GM12878 (cell line): ENCODE data around the gene THRAP3. TPM values are rescaled to one million over a fixed set of nuclear protein-coding genes. Genes with fewer than 3 reads are reported as not detected.

Experiments
- ATAC-seq: fragments of 200-7000 bp; cut with Tn5 transposase; 3 replicates; pipeline ENCODE4 v1.9.1; 2020; ENCODE audit warnings: mild to moderate bottlenecking, moderate library complexity
- BruUV-seq: library from RNA; stranded (reverse); fragments of 400-500 nt; replicated peaks from 2 replicates; lab custom pipeline; 2021; lab: Mats Ljungman, UMichigan
- CTCF ChIA-PET: fragments of 300-600 bp; sonication (Branson Sonifier 250); formaldehyde crosslinking; extraction: SDS; loops from one replicate; lab custom pipeline; 2021; ENCODE audit warnings: inconsistent platforms; lab: Yijun Ruan, JAX
- POLR2A ChIA-PET: fragments of 350-600 bp; formaldehyde crosslinking; extraction: SDS; loops from one replicate; lab custom pipeline; 2021; ENCODE audit warnings: inconsistent platforms; lab: Charles Lee
- RAD21 ChIA-PET: fragments of 300-600 bp; sonication (Branson Sonifier 250); formaldehyde crosslinking; loops from one replicate; lab custom pipeline; 2023; ENCODE audit warnings: antibody characterized with exemption; ENCODE audit not compliant: unreplicated experiment; lab: Charles Lee
- SMC1A ChIA-PET: fragments of 300-600 bp; sonication (Branson Sonifier 250); formaldehyde crosslinking; loops from one replicate; lab custom pipeline; 2023; ENCODE audit not compliant: unreplicated experiment, uncharacterized antibody; lab: Charles Lee
- DNase-seq: peaks from one replicate; pipeline ENCODE4 v3.0.0-alpha.2; 2011; ENCODE audit warnings: low read depth, low spot score
- FAIRE-seq: peaks from 3 replicates; lab custom pipeline; 2011; peaks lifted over from hg19 to GRCh38; lab: Jason Lieb, UNC
- H2AFZ ChIP-seq: 2 replicates; pipeline ENCODE4 v1.6.0; 2011; ENCODE audit warnings: low read depth, low read length, control low read depth; ENCODE audit not compliant: control insufficient read depth
- H3K27ac ChIP-seq: 2 replicates; pipeline ENCODE4 v1.5.1; 2011; ENCODE audit warnings: control low read depth; ENCODE audit not compliant: control insufficient read depth, insufficient read depth
- H3K27me3 ChIP-seq, 2 experiments: replicated peaks in 1 of 2; 2 replicates each; pipeline versions ENCODE4 v1.6.0 to v1.6.1; 2011; ENCODE audit warnings: low read length in 1 of 2; ENCODE audit not compliant: control insufficient read depth in 2 of 2, insufficient read depth in 2 of 2
- H3K36me3 ChIP-seq, 2 experiments: 2 replicates each; pipeline ENCODE4 v1.5.1; 2011; ENCODE audit warnings: low read length in 1 of 2; ENCODE audit not compliant: control insufficient read depth in 2 of 2, insufficient read depth in 2 of 2
- H3K4me1 ChIP-seq: 2 replicates; pipeline ENCODE4 v1.6.1; 2011; ENCODE audit warnings: mild to moderate bottlenecking, low read length, moderate library complexity, mixed read lengths; ENCODE audit not compliant: control insufficient read depth, insufficient read depth
- H3K4me2 ChIP-seq: 2 replicates; pipeline ENCODE4 v1.6.0; 2011; ENCODE audit warnings: control low read depth; ENCODE audit not compliant: control insufficient read depth, insufficient read depth
- H3K4me3 ChIP-seq: fragments of 200-600 bp; sonication (generic); 2 replicates; pipeline ENCODE4 v1.5.1; 2016
- H3K79me2 ChIP-seq: 2 replicates; pipeline ENCODE4 v1.6.0; 2011; ENCODE audit warnings: low read length; ENCODE audit not compliant: control insufficient read depth, insufficient read depth
- H3K9ac ChIP-seq: 2 replicates; pipeline ENCODE4 v1.8.0; 2011; ENCODE audit warnings: low read length, control low read depth, mixed read lengths; ENCODE audit not compliant: control insufficient read depth, insufficient read depth
- H3K9me3 ChIP-seq: replicated peaks from 3 replicates; pipeline ENCODE4 v1.5.1; 2011; ENCODE audit warnings: mild to moderate bottlenecking, low read length; ENCODE audit not compliant: control insufficient read depth, insufficient read depth
- H4K20me1 ChIP-seq: 2 replicates; pipeline ENCODE4 v1.6.0; 2011; ENCODE audit not compliant: control insufficient read depth, insufficient read depth
- CREB1 ChIP-seq: IDR thresholded peaks from 2 replicates; pipeline ENCODE4 v1.6.1; 2012; ENCODE audit warnings: low read depth, mild to moderate bottlenecking, inconsistent platforms
- EGR1 ChIP-seq, 2 experiments: IDR thresholded peaks; 1 replicate in 1 of 2; 2 replicates in 1 of 2; pipeline ENCODE4 v1.6.1; 2011 to 2012; ENCODE audit warnings: low read depth in 2 of 2, low read length in 2 of 2, borderline replicate concordance in 1 of 2, mild to moderate bottlenecking in 1 of 2, moderate library complexity in 1 of 2
- IKZF1 ChIP-seq: fragments of 450-650 bp; conservative IDR thresholded peaks from 2 replicates; pipeline ENCODE4 v1.6.1; 2017; ENCODE audit warnings: antibody characterized with exemption, mild to moderate bottlenecking
- JUNB ChIP-seq: IDR thresholded peaks from 2 replicates; pipeline ENCODE4 v1.6.1; 2016; ENCODE audit warnings: antibody characterized with exemption, mild to moderate bottlenecking
- MTA2 ChIP-seq: fragments of 450-650 bp; IDR thresholded peaks from 2 replicates; pipeline ENCODE4 v1.6.1; 2016; ENCODE audit warnings: low read depth, mild to moderate bottlenecking, moderate library complexity
- MTA3 ChIP-seq: IDR thresholded peaks from 2 replicates; pipeline ENCODE4 v1.6.1; 2012; ENCODE audit warnings: low read length, inconsistent platforms, borderline replicate concordance
- NKRF ChIP-seq: fragments of 450-650 bp; conservative IDR thresholded peaks from 2 replicates; pipeline ENCODE4 v1.6.1; 2017; ENCODE audit warnings: mild to moderate bottlenecking, moderate library complexity
- NR2F1 ChIP-seq: fragments of 450-650 bp; conservative IDR thresholded peaks from 2 replicates; pipeline ENCODE4 v1.6.1; 2017; ENCODE audit warnings: mild to moderate bottlenecking
- PML ChIP-seq: IDR thresholded peaks from 2 replicates; pipeline ENCODE4 v1.6.1; 2012; ENCODE audit warnings: low read length, inconsistent platforms
- STAT1 ChIP-seq: fragments of 450-650 bp; conservative IDR thresholded peaks from 2 replicates; pipeline ENCODE4 v1.6.1; 2014; ENCODE audit warnings: antibody characterized with exemption, mild to moderate bottlenecking
- TARDBP ChIP-seq: IDR thresholded peaks from 2 replicates; pipeline ENCODE4 v1.6.1; 2016; ENCODE audit warnings: borderline replicate concordance
- WGBS: methylation state at CpG from one replicate; pipeline ENCODE4 v1.1.6; 2016; ENCODE audit warnings: low lambda C conversion rate; ENCODE audit not compliant: insufficient replicate concordance, insufficient coverage; ENCODE audit errors: missing lambda C conversion rate; 5-methylcytosine and 5-hydroxymethylcytosine counted together
- in situ Hi-C: fragments of 300-500 bp; cut with MboI; formaldehyde crosslinking; loops from 9 replicates; pipeline ENCODE4 v1.14.3; 2018; ENCODE audit warnings: mixed read lengths
- intact Hi-C: fragments of 100-400 bp; cut with micrococcal nuclease; formaldehyde crosslinking; loops from one replicate; pipeline ENCODE4 v1.14.2; 2022; ENCODE audit not compliant: unreplicated experiment
- polyA plus RNA-seq, 11 experiments: library from polyadenylated mRNA; depleted of rRNA in 4 of 11; unstranded in 6 of 11; stranded (reverse) in 5 of 11; fragments of >200 nt; fragmentation: Nextera tagmentation in 4 of 11; fragmentation: Illumina TruSeq in 1 of 11; extraction: Ambion mirVana in 4 of 11; extraction: Trizol in 1 of 11; gene quantifications; 1 replicate in 1 of 11; 2 replicates in 10 of 11; pipeline versions ENCODE4 v1.2.1 to v1.2.3, GENCODE V29; 2011 to 2016; ENCODE audit warnings: inconsistent platforms in 2 of 11, missing spikeins in 2 of 11, low read depth in 1 of 11
- total RNA-seq, 4 experiments: library from RNA; depleted of rRNA in 3 of 4; stranded (reverse); fragments of >200 nt in 3 of 4; fragmentation: Illumina TruSeq in 1 of 4; extraction: Trizol in 1 of 4; gene quantifications; 2 replicates each; pipeline versions ENCODE4 v1.2.1 to v1.2.3, GENCODE V29; 2013 to 2021

The THRAP3 gene
- total and polyA plus RNA-seq, 10 of the 15 experiments (the other 5 are each of a cell fraction or from before 2014, with no cell fraction given), result 76.3 to 173 (median 136) TPM

- Histone ChIP-seq H3K4me2 (no peak overlapping the region), H3K9ac (no peak overlapping the region), H3K4me3 (no peak overlapping the region), H2AFZ (no peak overlapping the region), H3K27me3 (no peaks in the 10 kb centered on the region; a peak in 1 of 4 replicates), H3K27ac (no peak overlapping the region), H4K20me1 (no peaks in the 10 kb centered on the region), H3K36me3 (no peaks in the 10 kb centered on the region), H3K79me2 (no peaks in the 10 kb centered on the region), H3K4me1 (peaks cover 9% of the 10 kb centered on the region), H3K9me3 (no peaks in the 10 kb centered on the region)
- no TSS peak for BruUV-seq
- CTCF ChIA-PET, result no interaction called here
- intact Hi-C loops, result no loop called here
- no peak for TF ChIP-seq STAT1
- no peak for TF ChIP-seq EGR1 (IDR thresholded peaks at IDR 0.05; ENCODE audit: borderline replicate concordance in 1 of 2, low read depth in 2 of 2, low read length in 2 of 2)
- no peak for TF ChIP-seq NR2F1
- TF ChIP-seq CREB1, result no peak
- TF ChIP-seq IKZF1, result no peak
- TF ChIP-seq NKRF, result no peak
- TF ChIP-seq JUNB, result no peak
- TF ChIP-seq PML, result no peak
- no peak for TF ChIP-seq TARDBP
- TF ChIP-seq MTA3, result no peak
- no peak for TF ChIP-seq MTA2
- RAD21 ChIA-PET, result no interaction called here
- SMC1A ChIA-PET, result no interaction called here
- ATAC-seq (no peak; the same call in 2 of the 3 replicates), FAIRE-seq (no peak), DNase-seq (no peak)
- POLR2A ChIA-PET, result no interaction called here
- in situ Hi-C loops, result no loop called here
- WGBS, result 50% methylated on average over 10 of the region's 10 CpGs
Measured at GRCh38 chr1:36203554-36204346, 20.5 kb upstream of the THRAP3 start.
